D721Med (cell line): Measurements from ENCODE around the gene TRMT13.

Experiments
- DNase-seq: peaks from one replicate; pipeline ENCODE4 v3.0.0; 2011; ENCODE audit warnings: low spot score; ENCODE audit not compliant: insufficient read length
- FAIRE-seq: peaks from 2 replicates; lab custom pipeline; 2011; peaks lifted over from hg19 to GRCh38; lab: Jason Lieb, UNC
- CTCF ChIP-seq: IDR thresholded peaks from 2 replicates; pipeline ENCODE4 v1.5.1; 2012; ENCODE audit warnings: mild to moderate bottlenecking, control low read depth; ENCODE audit not compliant: insufficient read depth; ENCODE audit errors: missing control alignments

Gene TRMT13

GRCh38 chr1:100137602-100138001 is 4.6 kb downstream of the TRMT13 start:
- no peak for DNase-seq
- no peak for FAIRE-seq

GRCh38 chr1:100141192-100141591 is 8.2 kb downstream of the TRMT13 start:
- TF ChIP-seq CTCF, result no peak
- no peak for DNase-seq
- FAIRE-seq, result no peak

More at GRCh38 chr1:100137602-100138001, 4.6 kb downstream of the TRMT13 start:
- TF ChIP-seq CTCF, result no peak

- DNase-seq, result no peak
- TF ChIP-seq CTCF, result no peak
- FAIRE-seq, result no peak
Measured at GRCh38 chr1:100142343-100142742, 9.4 kb downstream of the TRMT13 start.

GRCh38 chr1:100145116-100145515 is 12.2 kb downstream of the TRMT13 start:
- no peak for FAIRE-seq
- no peak for TF ChIP-seq CTCF
- DNase-seq, result no peak

- DNase-seq, result no peak
- TF ChIP-seq CTCF, result no peak
- no peak for FAIRE-seq
Measured at GRCh38 chr1:100146958-100147357, 14.0 kb downstream of the TRMT13 start.

- DNase-seq (no peak), FAIRE-seq (no peak)
Measured at GRCh38 chr1:100147875-100148274, 14.9 kb downstream of the TRMT13 start.

GRCh38 chr1:100151679-100152078 is 18.7 kb downstream of the TRMT13 start:
- DNase-seq (no peak), FAIRE-seq (no peak)
- TF ChIP-seq CTCF, result no peak

More at GRCh38 chr1:100147875-100148274, 14.9 kb downstream of the TRMT13 start:
- TF ChIP-seq CTCF, result no peak
